Activated effector memory CD4-positive, alpha-beta T cell treated with anti-CD3 and anti-CD28 coated beads, Interleukin-2, amount 50 U/mL, for 16 hours (primary cell): ENCODE data around the gene NUP210.

Experiments
- DNase-seq: peaks from one replicate; pipeline ENCODE4 v3.0.0-alpha.2; 2020

The NUP210 gene

DNA sequence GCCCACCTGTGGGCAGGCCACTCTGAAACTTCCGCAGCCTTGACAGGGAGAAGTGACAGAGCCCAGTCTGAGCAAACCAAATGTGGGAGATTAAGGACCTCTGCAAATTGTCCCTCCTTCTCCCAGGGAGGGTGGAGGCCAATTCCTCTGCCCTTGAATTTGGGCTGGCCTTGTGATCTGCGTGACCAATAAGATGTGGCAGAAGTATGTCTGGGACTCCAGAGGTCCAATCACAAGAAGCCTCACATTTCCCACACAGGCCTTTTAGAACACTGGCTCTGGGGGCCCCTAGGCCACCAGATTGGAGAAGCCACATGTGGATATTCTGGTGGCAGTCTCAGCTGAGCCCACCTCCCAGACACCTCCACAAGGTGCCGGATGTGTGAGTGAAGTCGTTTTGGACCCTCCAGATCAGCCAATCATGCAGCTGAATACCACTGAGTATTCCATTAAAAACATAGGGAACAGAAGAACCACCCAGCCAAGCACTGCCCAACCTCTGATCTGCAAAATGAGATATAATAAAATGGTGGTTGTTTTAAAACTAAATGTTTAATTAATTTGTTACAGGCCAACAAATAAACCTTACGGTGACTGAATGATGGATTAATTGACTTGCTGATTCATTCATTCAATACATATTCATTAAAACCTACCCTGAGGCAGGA is 150.3 kb downstream of the NUP210 start:
- no peak for DNase-seq

DNA sequence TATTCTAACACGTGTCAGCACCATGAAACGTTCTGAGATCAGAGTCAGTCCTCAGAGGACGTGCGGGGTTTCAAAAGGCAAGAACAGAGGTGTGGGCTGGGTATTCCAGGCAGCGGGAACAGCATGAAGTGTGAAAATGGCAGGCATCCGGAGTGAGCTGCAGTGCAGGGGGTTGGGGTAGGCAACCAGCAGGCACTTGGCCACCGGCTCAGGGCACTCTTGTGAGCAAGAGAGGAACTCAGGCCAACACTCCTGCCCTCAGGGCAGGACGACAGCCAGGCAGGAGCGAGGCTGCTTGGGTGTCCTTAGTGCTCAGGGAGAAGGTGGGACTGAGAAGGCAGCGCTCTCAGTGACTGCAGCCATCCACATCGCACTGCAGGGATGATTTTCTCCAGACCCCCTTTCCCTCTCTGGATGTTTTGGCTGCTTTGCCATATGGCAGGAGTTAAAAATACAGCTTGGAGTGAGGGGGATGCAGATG is 151.1 kb downstream of the NUP210 start:
- no peak for DNase-seq

DNA sequence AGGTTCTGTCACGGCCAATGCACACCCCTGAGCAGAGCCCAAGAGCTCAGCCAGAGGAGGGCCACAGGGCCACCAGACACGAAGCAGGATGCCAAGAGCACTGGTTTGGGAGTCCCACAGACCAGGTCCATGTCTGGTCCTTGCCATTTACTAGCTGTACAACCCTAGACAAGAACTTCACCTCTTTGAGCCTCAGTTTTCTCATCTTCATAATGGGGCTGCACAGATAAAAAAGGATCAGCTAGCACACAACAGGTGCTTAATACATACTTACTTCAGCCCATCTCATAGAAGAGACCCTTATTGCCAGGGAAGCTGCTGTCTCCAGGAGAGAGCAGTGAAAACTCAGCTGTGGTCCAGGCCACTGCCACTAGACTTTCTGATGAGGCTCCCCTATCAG is 152.0 kb downstream of the NUP210 start:
- DNase-seq, result no peak

DNA sequence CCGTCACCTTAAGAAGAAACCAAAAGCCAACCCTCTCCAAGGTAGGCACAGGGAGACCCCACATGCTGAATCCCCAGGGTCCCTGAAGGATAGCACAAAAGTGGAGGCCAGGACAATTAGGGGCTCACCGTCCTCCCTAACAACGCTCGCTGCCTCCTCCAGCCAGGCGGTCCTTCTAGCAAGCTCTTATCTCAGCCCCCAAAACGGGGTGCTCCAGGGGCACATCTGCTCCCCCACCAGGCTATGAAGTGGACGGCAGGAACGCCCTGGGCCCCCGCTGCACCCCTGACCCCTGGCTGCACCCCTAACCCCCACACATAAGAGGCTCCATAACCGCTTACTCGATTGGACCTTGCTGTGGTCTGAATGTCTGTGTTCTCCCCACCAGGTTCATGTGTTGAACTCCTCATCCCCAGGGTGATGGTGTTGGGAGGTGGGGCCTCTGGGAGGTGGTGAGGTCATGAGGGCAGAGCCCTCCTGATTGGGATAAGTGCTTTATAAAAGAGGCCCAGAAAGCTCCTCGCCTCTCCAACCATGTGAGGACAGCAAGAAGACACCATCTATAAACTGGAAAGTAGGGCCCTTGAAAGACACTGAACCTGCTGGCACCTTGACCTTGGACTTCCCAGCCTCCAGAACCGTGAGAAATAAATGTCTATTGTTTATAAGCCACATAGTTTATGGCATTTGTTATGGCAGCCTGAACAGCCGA is 153.3 kb downstream of the NUP210 start:
- DNase-seq, result no peak
